Astrocyte (in vitro differentiated cells and primary cell): ENCODE data around the gene FRMD4A. TPM values are rescaled to one million over a fixed set of nuclear protein-coding genes. Genes with fewer than 3 reads are reported as not detected.

ENCODE experiments used
- DNase-seq: peaks from one replicate; pipeline ENCODE4 v3.0.0-alpha.2; 2010; ENCODE audit warnings: low read depth
- FAIRE-seq: peaks from 2 replicates; lab custom pipeline; 2011; peaks lifted over from hg19 to GRCh38; lab: Jason Lieb, UNC
- H2AFZ ChIP-seq: 2 replicates; pipeline ENCODE4 v1.6.0; 2012; ENCODE audit warnings: low read depth, low read length, inconsistent platforms
- H3K27ac ChIP-seq: 2 replicates; pipeline ENCODE4 v1.5.1; 2011; ENCODE audit warnings: low read depth, low read length, inconsistent platforms
- H3K27me3 ChIP-seq: 2 replicates; pipeline ENCODE4 v1.6.0; 2011; ENCODE audit warnings: low read length, inconsistent platforms; ENCODE audit not compliant: insufficient read depth
- H3K36me3 ChIP-seq: 2 replicates; pipeline ENCODE4 v1.5.1; 2011; ENCODE audit warnings: low read length, inconsistent platforms; ENCODE audit not compliant: insufficient read depth
- H3K4me1 ChIP-seq: 2 replicates; pipeline ENCODE4 v1.5.1; 2011; ENCODE audit warnings: low read length, inconsistent platforms; ENCODE audit not compliant: insufficient read depth
- H3K4me2 ChIP-seq: 2 replicates; pipeline ENCODE4 v1.6.0; 2012; ENCODE audit warnings: low read length, inconsistent platforms
- H3K4me3 ChIP-seq: 2 replicates; pipeline ENCODE4 v1.5.1; 2011; ENCODE audit warnings: low read depth, mild to moderate bottlenecking, low read length, inconsistent platforms; ENCODE audit not compliant: insufficient read depth
- H3K79me2 ChIP-seq: 2 replicates; pipeline ENCODE4 v1.6.0; 2012; ENCODE audit warnings: mild to moderate bottlenecking, low read length, inconsistent platforms; ENCODE audit not compliant: insufficient read depth
- H3K9ac ChIP-seq: 2 replicates; pipeline ENCODE4 v1.6.0; 2012; ENCODE audit warnings: mild to moderate bottlenecking, low read length, inconsistent platforms
- H3K9me3 ChIP-seq: 2 replicates; pipeline ENCODE4 v1.5.1; 2012; ENCODE audit warnings: low read depth, mild to moderate bottlenecking, low read length, inconsistent platforms; ENCODE audit not compliant: insufficient read depth
- H4K20me1 ChIP-seq: 2 replicates; pipeline ENCODE4 v1.6.0; 2012; ENCODE audit warnings: low read length, inconsistent platforms; ENCODE audit not compliant: insufficient read depth
- H3K27ac Mint-ChIP-seq: one replicate; pipeline ENCODE4 v1.8.0; 2021; ENCODE audit warnings: mild to moderate bottlenecking, mixed read lengths; ENCODE audit not compliant: unreplicated experiment
- H3K27me3 Mint-ChIP-seq: one replicate; pipeline ENCODE4 v1.8.0; 2021; ENCODE audit warnings: low read depth, mixed read lengths; ENCODE audit not compliant: unreplicated experiment
- H3K36me3 Mint-ChIP-seq: one replicate; pipeline ENCODE4 v1.8.0; 2021; ENCODE audit warnings: low read depth, mixed read lengths; ENCODE audit not compliant: unreplicated experiment
- H3K4me1 Mint-ChIP-seq: one replicate; pipeline ENCODE4 v1.8.0; 2021; ENCODE audit warnings: low read depth, mixed read lengths; ENCODE audit not compliant: unreplicated experiment
- H3K4me3 Mint-ChIP-seq: one replicate; pipeline ENCODE4 v1.8.0; 2021; ENCODE audit warnings: mild to moderate bottlenecking, moderate library complexity, mixed read lengths; ENCODE audit not compliant: unreplicated experiment
- H3K9me3 Mint-ChIP-seq: one replicate; pipeline ENCODE4 v1.8.0; 2021; ENCODE audit warnings: mild to moderate bottlenecking, mixed read lengths; ENCODE audit not compliant: unreplicated experiment
- CTCF ChIP-seq: IDR thresholded peaks from 2 replicates; pipeline ENCODE4 v1.5.1; 2011; ENCODE audit warnings: low read depth, mild to moderate bottlenecking, inconsistent platforms, low read length, moderate library complexity; ENCODE audit not compliant: insufficient read depth
- EZH2 ChIP-seq: IDR thresholded peaks from 2 replicates; pipeline ENCODE4 v1.6.1; 2012; ENCODE audit warnings: mild to moderate bottlenecking, low read length, inconsistent platforms; ENCODE audit not compliant: insufficient read depth
- total RNA-seq: library from RNA; stranded (reverse); gene quantifications from 2 replicates; pipeline ENCODE4 v1.2.1, GENCODE V29; 2021

FRMD4A gene
- total RNA-seq, 1 donor from 2014 or later = 82.5 TPM

DNA sequence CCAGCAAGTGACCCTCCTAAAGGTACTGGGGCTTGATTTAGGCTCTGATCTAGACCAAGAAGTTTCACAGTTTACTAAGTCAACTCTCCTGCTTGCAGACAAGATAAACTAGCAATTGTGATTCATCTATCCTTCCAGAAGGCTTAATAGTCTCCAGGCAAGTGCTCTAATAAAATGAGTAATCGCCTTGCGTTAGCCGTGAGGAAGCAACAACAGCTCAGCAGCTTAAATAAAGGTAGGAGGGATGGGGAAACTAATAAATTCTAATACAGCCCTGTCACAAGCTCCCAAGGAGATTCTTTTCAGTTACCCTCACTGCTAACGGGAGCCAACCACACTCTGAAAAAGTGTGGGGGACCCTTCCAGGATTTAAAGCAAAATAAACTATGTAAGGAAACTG is 48.4 kb downstream of the FRMD4A start:
- Histone ChIP-seq H3K27ac (no peak overlapping the region), H3K79me2 (no peaks in the 10 kb centered on the region), H3K4me2 (no peak overlapping the region), H4K20me1 (no peaks in the 10 kb centered on the region), H3K4me3 (no peak overlapping the region), H3K9me3 (no peaks in the 10 kb centered on the region), H3K27me3 (peaks cover 6% of the 10 kb centered on the region), H3K4me1 (no peaks in the 10 kb centered on the region), H2AFZ (no peak overlapping the region), H3K36me3 (no peaks in the 10 kb centered on the region), H3K9ac (no peak overlapping the region)
- Mint-ChIP-seq H3K9me3 (peaks cover 6% of the 10 kb centered on the region), H3K27me3 (peaks cover 13% of the 10 kb centered on the region), H3K27ac (no peak overlapping the region), H3K4me3 (no peak overlapping the region), H3K36me3 (no peaks in the 10 kb centered on the region), H3K4me1 (no peaks in the 10 kb centered on the region)
- TF ChIP-seq EZH2 (no peak), CTCF (no peak)
- FAIRE-seq (no peak), DNase-seq (peak; percentile 56)

DNA sequence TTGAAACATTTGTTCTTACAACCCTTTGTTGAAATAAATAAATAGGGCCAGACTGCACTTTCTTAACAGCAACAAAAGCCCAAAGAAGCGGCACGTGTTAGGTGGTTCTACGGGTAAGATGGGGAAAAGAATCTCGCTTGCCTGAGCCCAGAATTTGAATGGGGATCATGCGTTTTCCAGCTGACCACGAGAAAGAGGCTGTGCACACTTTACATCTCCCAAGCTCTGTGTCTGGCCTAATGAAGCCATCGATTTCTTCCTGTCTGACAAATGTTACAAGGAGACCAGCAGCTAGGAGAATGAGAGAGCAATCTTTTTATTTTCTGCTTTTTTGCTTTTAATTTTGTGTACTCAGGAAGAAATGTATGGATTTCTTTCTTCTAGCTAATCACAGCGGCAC is 52.2 kb downstream of the FRMD4A start:
- peaks cover 24% of the 10 kb centered on the region for H3K27me3 Mint-ChIP-seq
- Histone ChIP-seq H3K4me2 (no peak overlapping the region), H3K9ac (no peak overlapping the region), H3K4me3 (no peak overlapping the region), H3K27me3 (peaks cover 8% of the 10 kb centered on the region), H3K9me3 (no peaks in the 10 kb centered on the region), H3K36me3 (no peaks in the 10 kb centered on the region), H4K20me1 (no peaks in the 10 kb centered on the region), H2AFZ (peak overlapping the region; percentile 21), H3K79me2 (no peaks in the 10 kb centered on the region), H3K27ac (no peak overlapping the region), H3K4me1 (no peaks in the 10 kb centered on the region)
- TF ChIP-seq CTCF (no peak), EZH2 (no peak)
- FAIRE-seq (no peak), DNase-seq (no peak)
- H3K4me3 Mint-ChIP-seq = no peak overlapping the region
- H3K4me1 Mint-ChIP-seq = no peaks in the 10 kb centered on the region
- no peak overlapping the region for H3K27ac Mint-ChIP-seq
- H3K36me3 Mint-ChIP-seq = no peaks in the 10 kb centered on the region
- H3K9me3 Mint-ChIP-seq = peaks cover 4% of the 10 kb centered on the region

DNA sequence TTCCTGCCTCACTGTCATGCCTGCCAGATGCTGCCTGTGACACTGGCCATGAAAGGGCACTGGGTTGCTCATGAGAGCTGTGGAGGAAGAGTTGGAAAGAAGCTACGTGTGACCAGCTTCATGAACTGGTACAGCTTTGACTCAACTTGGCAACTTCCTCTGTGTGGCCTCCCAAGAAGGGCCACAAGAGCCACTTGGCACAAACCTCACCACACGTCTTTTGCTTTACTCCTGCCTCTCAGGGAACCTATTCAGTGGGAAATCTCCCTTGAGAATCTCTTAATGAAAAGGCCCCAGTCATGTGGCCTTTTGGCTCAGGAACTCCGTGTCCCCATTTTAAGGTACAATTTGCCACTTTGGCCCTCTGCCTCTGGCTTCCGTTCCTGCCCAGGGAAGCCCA is 54.5 kb downstream of the FRMD4A start:
- Histone ChIP-seq H3K36me3 (no peaks in the 10 kb centered on the region), H3K4me1 (no peaks in the 10 kb centered on the region), H3K79me2 (no peaks in the 10 kb centered on the region), H4K20me1 (no peaks in the 10 kb centered on the region), H3K4me2 (no peak overlapping the region), H3K27me3 (peaks cover 8% of the 10 kb centered on the region), H3K9ac (no peak overlapping the region), H3K27ac (no peak overlapping the region), H2AFZ (no peak overlapping the region), H3K9me3 (no peaks in the 10 kb centered on the region), H3K4me3 (no peak overlapping the region)
- peaks cover 24% of the 10 kb centered on the region for H3K27me3 Mint-ChIP-seq
- TF ChIP-seq CTCF (no peak), EZH2 (no peak)
- H3K9me3 Mint-ChIP-seq = peaks cover 3% of the 10 kb centered on the region
- no peak overlapping the region for H3K27ac Mint-ChIP-seq
- H3K4me3 Mint-ChIP-seq = no peak overlapping the region
- no peaks in the 10 kb centered on the region for H3K4me1 Mint-ChIP-seq
- no peaks in the 10 kb centered on the region for H3K36me3 Mint-ChIP-seq
- DNase-seq = no peak
- FAIRE-seq = no peak
